SU-DHL-6 (cell line): ENCODE measurements around the gene JAKMIP1.

Experiments
- H2AFZ ChIP-seq: fragments of 200-600 bp; sonication (generic); 2 replicates; pipeline ENCODE4 v1.6.1; 2014; ENCODE audit warnings: low read depth, mild to moderate bottlenecking, moderate library complexity, mixed read lengths, antibody characterized with exemption, low read length; ENCODE audit not compliant: severe bottlenecking
- H3F3A ChIP-seq: fragments of 200-600 bp; shearing (Covaris generic); 2 replicates; pipeline ENCODE4 v1.6.0; 2016; ENCODE audit warnings: antibody characterized with exemption, mild to moderate bottlenecking; ENCODE audit not compliant: insufficient read depth
- H3K27ac ChIP-seq: fragments of 200-600 bp; sonication (generic); 2 replicates; pipeline ENCODE4 v1.5.1; 2016; ENCODE audit warnings: low read depth, mild to moderate bottlenecking, low read length, moderate library complexity, mixed read lengths
- H3K27me3 ChIP-seq: fragments of 200-600 bp; sonication (generic), shearing (Covaris generic); 2 replicates; pipeline ENCODE4 v1.6.0; 2014; ENCODE audit warnings: mild to moderate bottlenecking, low read length
- H3K36me3 ChIP-seq: fragments of 200-600 bp; sonication (generic); 2 replicates; pipeline ENCODE4 v1.6.1; 2014; ENCODE audit warnings: mild to moderate bottlenecking, low read length, mixed read lengths
- H3K4me2 ChIP-seq: fragments of 300-600, 200-600 bp; shearing (Covaris generic), sonication (generic); 2 replicates; pipeline ENCODE4 v1.6.0; 2014; ENCODE audit warnings: low read length, low read depth, mild to moderate bottlenecking; ENCODE audit not compliant: poor library complexity, severe bottlenecking
- H3K4me3 ChIP-seq: fragments of 200-600 bp; sonication (generic); 2 replicates; pipeline ENCODE4 v1.5.1; 2014; ENCODE audit warnings: antibody characterized with exemption, low read length, mild to moderate bottlenecking, mixed read lengths; ENCODE audit not compliant: insufficient read depth, poor library complexity, severe bottlenecking
- H3K79me2 ChIP-seq: fragments of 200-600 bp; sonication (generic); 2 replicates; pipeline ENCODE4 v1.6.1; 2014; ENCODE audit warnings: mild to moderate bottlenecking, low read length, moderate library complexity; ENCODE audit not compliant: insufficient read depth
- H3K9ac ChIP-seq: fragments of 200-600 bp; sonication (generic); 2 replicates; pipeline ENCODE4 v1.7.0; 2014; ENCODE audit warnings: mild to moderate bottlenecking, low read length
- H3K9me2 ChIP-seq: fragments of 200-600 bp; sonication (generic); replicated peaks from 2 replicates; pipeline ENCODE4 v1.6.1; 2014; ENCODE audit warnings: low read length; ENCODE audit not compliant: insufficient read depth
- H3K9me3 ChIP-seq: fragments of 200-600 bp; sonication (generic); 2 replicates; pipeline ENCODE4 v1.6.1; 2014; ENCODE audit warnings: low read length, mixed read lengths; ENCODE audit not compliant: insufficient read depth
- H4K20me1 ChIP-seq: fragments of 200-600 bp; sonication (generic); 2 replicates; pipeline ENCODE4 v1.6.1; 2014; ENCODE audit warnings: low read depth, mild to moderate bottlenecking, antibody characterized with exemption, low read length, moderate library complexity, mixed read lengths
- CTCF ChIP-seq: fragments of 200-600 bp; sonication (generic); IDR thresholded peaks from one replicate; pipeline ENCODE4 v1.5.1; 2017; ENCODE audit warnings: antibody characterized with exemption, mild to moderate bottlenecking, low read length, moderate library complexity; ENCODE audit not compliant: insufficient read depth, poor library complexity, severe bottlenecking
- EZH2phosphoT487 ChIP-seq: fragments of 200-600 bp; sonication (generic), shearing (Covaris generic); conservative IDR thresholded peaks from 2 replicates; pipeline ENCODE4 v1.6.1; 2018; ENCODE audit warnings: mild to moderate bottlenecking, antibody characterized with exemption, low read length, moderate library complexity, mixed read lengths

JAKMIP1 gene

GRCh38 chr4:6175426-6175825, 24.9 kb downstream of the JAKMIP1 start:
- TF ChIP-seq EZH2phosphoT487 (no peak), CTCF (no peak)
- Histone ChIP-seq H3K9me3 (no peaks in the 10 kb centered on the region), H3K4me2 (no peak overlapping the region), H3K36me3 (no peaks in the 10 kb centered on the region), H3K9me2 (no peaks in the 10 kb centered on the region), H3K27ac (no peak overlapping the region), H2AFZ (no peak overlapping the region), H3K9ac (no peak overlapping the region), H3K79me2 (no peaks in the 10 kb centered on the region), H3F3A (no peaks in the 10 kb centered on the region), H3K27me3 (no peaks in the 10 kb centered on the region), H3K4me3 (no peak overlapping the region), H4K20me1 (no peaks in the 10 kb centered on the region)

- Histone ChIP-seq H3K27me3 (no peaks in the 10 kb centered on the region), H3K4me3 (no peak overlapping the region), H3K9me2 (no peaks in the 10 kb centered on the region), H3K4me2 (no peak overlapping the region), H3K36me3 (no peaks in the 10 kb centered on the region), H3K27ac (no peak overlapping the region), H3K79me2 (no peaks in the 10 kb centered on the region), H3K9me3 (no peaks in the 10 kb centered on the region), H4K20me1 (no peaks in the 10 kb centered on the region), H2AFZ (no peak overlapping the region), H3K9ac (no peak overlapping the region), H3F3A (no peaks in the 10 kb centered on the region)
- TF ChIP-seq CTCF (no peak), EZH2phosphoT487 (no peak)
Measured at GRCh38 chr4:6172927-6173200, 27.5 kb downstream of the JAKMIP1 start.

- H3F3A ChIP-seq, result no peaks in the 10 kb centered on the region
- no peaks in the 10 kb centered on the region for H3K9me2 ChIP-seq
- no peaks in the 10 kb centered on the region for H4K20me1 ChIP-seq
- TF ChIP-seq CTCF (no peak), EZH2phosphoT487 (no peak)
- no peaks in the 10 kb centered on the region for H3K27me3 ChIP-seq
- no peaks in the 10 kb centered on the region for H3K36me3 ChIP-seq
- no peak overlapping the region for H3K27ac ChIP-seq
- no peak overlapping the region for H3K9ac ChIP-seq
- H3K4me2 ChIP-seq, result no peak overlapping the region
- H3K79me2 ChIP-seq, result no peaks in the 10 kb centered on the region
- H3K4me3 ChIP-seq, result no peak overlapping the region
- no peaks in the 10 kb centered on the region for H3K9me3 ChIP-seq
- H2AFZ ChIP-seq, result no peak overlapping the region
Measured at GRCh38 chr4:6172093-6172926, 28.0 kb downstream of the JAKMIP1 start.
